SK-N-SH (cell line): Measurements from ENCODE around the gene SLCO2B1. TPM values are rescaled to one million over a fixed set of nuclear protein-coding genes. Genes with fewer than 3 reads are reported as not detected.

Experiments used
- CTCF ChIA-PET: fragments of 300-600, 350-600 bp; formaldehyde crosslinking; extraction: SDS; loops from one replicate; lab custom pipeline; 2021; lab: Yijun Ruan, JAX
- POLR2A ChIA-PET: fragments of 350-600 bp; sonication (Branson Sonifier 250); formaldehyde crosslinking; extraction: SDS; loops from one replicate; lab custom pipeline; 2020; ENCODE audit warnings: antibody characterized with exemption, inconsistent platforms; lab: Yijun Ruan, JAX
- DNase-seq: peaks from one replicate; pipeline ENCODE4 v3.0.0; 2012
- H2AFZ ChIP-seq: fragments of 200-600 bp; sonication (generic); 2 replicates; pipeline ENCODE4 v1.8.1; 2016; ENCODE audit warnings: antibody characterized with exemption, mild to moderate bottlenecking, low read depth
- H3F3A ChIP-seq: fragments of 200-600 bp; sonication (generic); replicated peaks from 2 replicates; pipeline ENCODE3; 2016; ENCODE audit warnings: antibody characterized with exemption, mild to moderate bottlenecking; ENCODE audit not compliant: insufficient read depth
- H3K27ac ChIP-seq, 2 experiments: fragments of 200-500 bp in 1 of 2; fragments of 200-600 bp in 1 of 2; sonication (Bioruptor generic) in 1 of 2; sonication (generic), shearing (Covaris generic) in 1 of 2; 2 replicates each; pipeline versions ENCODE4 v1.5.1 to v1.6.1; 2014 to 2016; ENCODE audit warnings: low read depth in 2 of 2, inconsistent platforms in 1 of 2, low read length in 1 of 2, mild to moderate bottlenecking in 1 of 2, mixed read lengths in 1 of 2
- H3K27me3 ChIP-seq: fragments of 200-600 bp; sonication (generic), shearing (Covaris generic); 2 replicates; pipeline ENCODE4 v1.6.1; 2016; ENCODE audit warnings: mixed run types; ENCODE audit not compliant: insufficient read depth
- H3K36me3 ChIP-seq, 2 experiments: fragments of 200-500 bp in 1 of 2; fragments of 200-600 bp in 1 of 2; sonication (Bioruptor generic) in 1 of 2; sonication (generic) in 1 of 2; replicated peaks in 1 of 2; 2 replicates each; pipeline versions ENCODE3 to v1.5.1; 2014 to 2016; ENCODE audit warnings: low read length in 1 of 2, mild to moderate bottlenecking in 1 of 2; ENCODE audit not compliant: insufficient read depth in 2 of 2, control insufficient read depth in 1 of 2
- H3K4me1 ChIP-seq, 2 experiments: fragments of 200-500 bp in 1 of 2; fragments of 200-600 bp in 1 of 2; sonication (Bioruptor generic) in 1 of 2; sonication (generic), shearing (Covaris generic) in 1 of 2; 2 replicates each; pipeline versions ENCODE4 v1.5.1 to v1.6.1; 2014 to 2016; ENCODE audit warnings: low read depth in 1 of 2, low read length in 1 of 2, mixed run types in 1 of 2; ENCODE audit not compliant: insufficient read depth in 2 of 2, control insufficient read depth in 1 of 2
- H3K4me2 ChIP-seq: fragments of 200-600 bp; sonication (generic), shearing (Covaris generic); 2 replicates; pipeline ENCODE4 v1.6.1; 2017; ENCODE audit warnings: mixed run types
- H3K4me3 ChIP-seq, 2 experiments: fragments of 200-500 bp in 1 of 2; fragments of 200-600 bp in 1 of 2; sonication (Bioruptor generic) in 1 of 2; sonication (generic), shearing (Covaris generic) in 1 of 2; 2 replicates each; pipeline versions ENCODE4 v1.5.1 to v1.8.1; 2014 to 2016; ENCODE audit warnings: low read depth in 2 of 2, inconsistent platforms in 1 of 2, low read length in 1 of 2, mild to moderate bottlenecking in 1 of 2, mixed read lengths in 1 of 2, moderate library complexity in 1 of 2
- H3K79me2 ChIP-seq: fragments of 200-600 bp; sonication (generic); 2 replicates; pipeline ENCODE4 v1.8.1; 2017; ENCODE audit warnings: mild to moderate bottlenecking; ENCODE audit not compliant: insufficient read depth
- H3K9ac ChIP-seq: fragments of 200-600 bp; sonication (generic); 2 replicates; pipeline ENCODE4 v1.6.1; 2017; ENCODE audit warnings: mixed run types
- H3K9me2 ChIP-seq: fragments of 200-600 bp; sonication (generic); 2 replicates; pipeline ENCODE4 v1.6.1; 2017; ENCODE audit warnings: mixed run types
- H3K9me3 ChIP-seq: fragments of 200-600 bp; sonication (generic); 2 replicates; pipeline ENCODE4 v1.6.1; 2017; ENCODE audit warnings: mixed run types, mild to moderate bottlenecking, moderate library complexity
- H4K20me1 ChIP-seq: fragments of 200-600 bp; sonication (generic); 2 replicates; pipeline ENCODE4 v1.6.1; 2017; ENCODE audit warnings: mild to moderate bottlenecking, mixed run types; ENCODE audit not compliant: insufficient read depth
- ELF1 ChIP-seq: IDR thresholded peaks from 2 replicates; pipeline ENCODE4 v1.4.0; 2012
- FOSL2 ChIP-seq: IDR thresholded peaks from 2 replicates; pipeline ENCODE4 v1.4.0; 2012; ENCODE audit warnings: low read depth, mild to moderate bottlenecking, moderate library complexity, borderline replicate concordance
- FOXJ3 ChIP-seq: sonication (generic); formaldehyde crosslinking; IDR thresholded peaks from 2 replicates; pipeline ENCODE4 v1.5.1; 2020; ENCODE audit warnings: mild to moderate bottlenecking, missing genetic modification reagents
- FOXM1 ChIP-seq: IDR thresholded peaks from 2 replicates; pipeline ENCODE4 v1.4.0; 2012; ENCODE audit warnings: low read depth, mild to moderate bottlenecking
- GABPA ChIP-seq: IDR thresholded peaks from 2 replicates; pipeline ENCODE4 v1.4.0; 2012; ENCODE audit warnings: low read depth, mild to moderate bottlenecking
- GATA2 ChIP-seq: sonication (generic); formaldehyde crosslinking; IDR thresholded peaks from 2 replicates; pipeline ENCODE4 v1.5.0; 2020; ENCODE audit warnings: mild to moderate bottlenecking, missing genetic modification reagents
- JUND ChIP-seq: IDR thresholded peaks from 2 replicates; pipeline ENCODE4 v1.4.0; 2012
- MEF2A ChIP-seq: IDR thresholded peaks from 2 replicates; pipeline ENCODE4 v1.4.0; 2012; ENCODE audit warnings: low read depth, borderline replicate concordance
- MXI1 ChIP-seq: IDR thresholded peaks from 2 replicates; pipeline ENCODE4 v1.6.1; 2012; ENCODE audit warnings: mild to moderate bottlenecking, low read depth, low read length, improper control_type of control experiment
- NFIC ChIP-seq: IDR thresholded peaks from 2 replicates; pipeline ENCODE4 v1.4.0; 2012; ENCODE audit warnings: borderline replicate concordance
- NRF1 ChIP-seq: IDR thresholded peaks from 2 replicates; pipeline ENCODE4 v1.6.1; 2012; ENCODE audit warnings: low read depth, mild to moderate bottlenecking, low read length
- POLR2AphosphoS5 ChIP-seq: IDR thresholded peaks from 2 replicates; pipeline ENCODE4 v1.6.1; 2012; ENCODE audit warnings: low read depth, low read length
- RFX5 ChIP-seq: IDR thresholded peaks from 2 replicates; pipeline ENCODE4 v1.6.1; 2012; ENCODE audit warnings: mild to moderate bottlenecking, improper control_type of control experiment, low read length
- TAF1 ChIP-seq: IDR thresholded peaks from 2 replicates; pipeline ENCODE4 v1.6.1; 2012; ENCODE audit warnings: low read depth, mild to moderate bottlenecking, low read length, moderate library complexity, borderline replicate concordance
- TCF12 ChIP-seq: IDR thresholded peaks from 2 replicates; pipeline ENCODE4 v1.4.0; 2012
- TEAD4 ChIP-seq: IDR thresholded peaks from 2 replicates; pipeline ENCODE4 v1.4.0; 2012; ENCODE audit warnings: mild to moderate bottlenecking, borderline replicate concordance; ENCODE audit not compliant: insufficient read depth
- YY1 ChIP-seq: IDR thresholded peaks from 2 replicates; pipeline ENCODE4 v1.4.0; 2012; ENCODE audit warnings: low read depth, mild to moderate bottlenecking
- WGBS: methylation state at CpG from one replicate; pipeline ENCODE4 v1.1.6; 2017; ENCODE audit warnings: low lambda C conversion rate; 5-methylcytosine and 5-hydroxymethylcytosine counted together
- polyA plus RNA-seq, 3 experiments: library from polyadenylated mRNA; depleted of rRNA; stranded (reverse); fragments of >200 nt; gene quantifications; 2 replicates each; pipeline ENCODE4 v1.2.3, GENCODE V29; 2012
- TF ChIP-seq, protein P1 (sequence below): fragments of 150-350 bp; IDR thresholded peaks from 2 replicates; pipeline ENCODE4 v1.6.1; 2017; ENCODE audit warnings: antibody characterized with exemption, low read length, low read depth, borderline replicate concordance
- TF ChIP-seq, protein P2 (sequence below): fragments of 200-600 bp; sonication (generic); IDR thresholded peaks from 2 replicates; pipeline ENCODE4 v1.6.1; 2017; ENCODE audit warnings: antibody characterized with exemption, mild to moderate bottlenecking, moderate library complexity
- TF ChIP-seq, protein P3 (sequence below): IDR thresholded peaks from 2 replicates; pipeline ENCODE4 v1.6.1; 2012; ENCODE audit warnings: mild to moderate bottlenecking, low read depth, low read length, moderate library complexity
- TF ChIP-seq, protein P4 (sequence below): IDR thresholded peaks from 2 replicates; pipeline ENCODE4; 2012
- TF ChIP-seq, protein P5 (sequence below): IDR thresholded peaks from 2 replicates; pipeline ENCODE4 v1.4.0; 2012; ENCODE audit warnings: low read depth, borderline replicate concordance

SLCO2B1 gene
- polyA plus RNA-seq, 1 of the 3 experiments (the other 2 are of a cell fraction): 0.18 TPM

DNA sequence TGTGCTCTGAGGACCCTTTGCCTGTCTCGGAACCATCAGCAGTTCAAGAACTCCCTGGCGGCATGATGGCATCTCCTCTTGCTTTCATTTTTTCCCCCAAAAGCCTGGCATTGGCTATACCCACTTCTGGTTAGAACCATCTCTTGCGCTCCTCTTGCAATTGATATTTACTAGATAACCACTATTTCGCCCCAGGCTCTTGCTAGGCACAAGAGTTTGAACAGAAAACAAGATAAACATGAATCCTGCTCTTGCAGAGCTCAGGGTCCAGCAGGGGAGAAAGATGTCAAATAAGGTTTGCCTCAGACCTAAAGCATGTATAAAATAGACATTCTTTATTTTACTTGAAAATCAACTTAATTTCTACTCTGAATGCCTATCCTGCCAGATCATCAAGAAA is 33.1 kb downstream of the SLCO2B1 start (continued):
- TF ChIP-seq, protein P1, sequence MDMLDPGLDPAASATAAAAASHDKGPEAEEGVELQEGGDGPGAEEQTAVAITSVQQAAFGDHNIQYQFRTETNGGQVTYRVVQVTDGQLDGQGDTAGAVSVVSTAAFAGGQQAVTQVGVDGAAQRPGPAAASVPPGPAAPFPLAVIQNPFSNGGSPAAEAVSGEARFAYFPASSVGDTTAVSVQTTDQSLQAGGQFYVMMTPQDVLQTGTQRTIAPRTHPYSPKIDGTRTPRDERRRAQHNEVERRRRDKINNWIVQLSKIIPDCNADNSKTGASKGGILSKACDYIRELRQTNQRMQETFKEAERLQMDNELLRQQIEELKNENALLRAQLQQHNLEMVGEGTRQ: no peak
- TF ChIP-seq FOSL2 (no peak), FOXM1 (no peak), NRF1 (no peak), TAF1 (no peak)
- TF ChIP-seq, protein P2, sequence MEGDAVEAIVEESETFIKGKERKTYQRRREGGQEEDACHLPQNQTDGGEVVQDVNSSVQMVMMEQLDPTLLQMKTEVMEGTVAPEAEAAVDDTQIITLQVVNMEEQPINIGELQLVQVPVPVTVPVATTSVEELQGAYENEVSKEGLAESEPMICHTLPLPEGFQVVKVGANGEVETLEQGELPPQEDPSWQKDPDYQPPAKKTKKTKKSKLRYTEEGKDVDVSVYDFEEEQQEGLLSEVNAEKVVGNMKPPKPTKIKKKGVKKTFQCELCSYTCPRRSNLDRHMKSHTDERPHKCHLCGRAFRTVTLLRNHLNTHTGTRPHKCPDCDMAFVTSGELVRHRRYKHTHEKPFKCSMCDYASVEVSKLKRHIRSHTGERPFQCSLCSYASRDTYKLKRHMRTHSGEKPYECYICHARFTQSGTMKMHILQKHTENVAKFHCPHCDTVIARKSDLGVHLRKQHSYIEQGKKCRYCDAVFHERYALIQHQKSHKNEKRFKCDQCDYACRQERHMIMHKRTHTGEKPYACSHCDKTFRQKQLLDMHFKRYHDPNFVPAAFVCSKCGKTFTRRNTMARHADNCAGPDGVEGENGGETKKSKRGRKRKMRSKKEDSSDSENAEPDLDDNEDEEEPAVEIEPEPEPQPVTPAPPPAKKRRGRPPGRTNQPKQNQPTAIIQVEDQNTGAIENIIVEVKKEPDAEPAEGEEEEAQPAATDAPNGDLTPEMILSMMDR: no peak
- TF ChIP-seq, protein P3, sequence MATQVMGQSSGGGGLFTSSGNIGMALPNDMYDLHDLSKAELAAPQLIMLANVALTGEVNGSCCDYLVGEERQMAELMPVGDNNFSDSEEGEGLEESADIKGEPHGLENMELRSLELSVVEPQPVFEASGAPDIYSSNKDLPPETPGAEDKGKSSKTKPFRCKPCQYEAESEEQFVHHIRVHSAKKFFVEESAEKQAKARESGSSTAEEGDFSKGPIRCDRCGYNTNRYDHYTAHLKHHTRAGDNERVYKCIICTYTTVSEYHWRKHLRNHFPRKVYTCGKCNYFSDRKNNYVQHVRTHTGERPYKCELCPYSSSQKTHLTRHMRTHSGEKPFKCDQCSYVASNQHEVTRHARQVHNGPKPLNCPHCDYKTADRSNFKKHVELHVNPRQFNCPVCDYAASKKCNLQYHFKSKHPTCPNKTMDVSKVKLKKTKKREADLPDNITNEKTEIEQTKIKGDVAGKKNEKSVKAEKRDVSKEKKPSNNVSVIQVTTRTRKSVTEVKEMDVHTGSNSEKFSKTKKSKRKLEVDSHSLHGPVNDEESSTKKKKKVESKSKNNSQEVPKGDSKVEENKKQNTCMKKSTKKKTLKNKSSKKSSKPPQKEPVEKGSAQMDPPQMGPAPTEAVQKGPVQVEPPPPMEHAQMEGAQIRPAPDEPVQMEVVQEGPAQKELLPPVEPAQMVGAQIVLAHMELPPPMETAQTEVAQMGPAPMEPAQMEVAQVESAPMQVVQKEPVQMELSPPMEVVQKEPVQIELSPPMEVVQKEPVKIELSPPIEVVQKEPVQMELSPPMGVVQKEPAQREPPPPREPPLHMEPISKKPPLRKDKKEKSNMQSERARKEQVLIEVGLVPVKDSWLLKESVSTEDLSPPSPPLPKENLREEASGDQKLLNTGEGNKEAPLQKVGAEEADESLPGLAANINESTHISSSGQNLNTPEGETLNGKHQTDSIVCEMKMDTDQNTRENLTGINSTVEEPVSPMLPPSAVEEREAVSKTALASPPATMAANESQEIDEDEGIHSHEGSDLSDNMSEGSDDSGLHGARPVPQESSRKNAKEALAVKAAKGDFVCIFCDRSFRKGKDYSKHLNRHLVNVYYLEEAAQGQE: no peak

DNA sequence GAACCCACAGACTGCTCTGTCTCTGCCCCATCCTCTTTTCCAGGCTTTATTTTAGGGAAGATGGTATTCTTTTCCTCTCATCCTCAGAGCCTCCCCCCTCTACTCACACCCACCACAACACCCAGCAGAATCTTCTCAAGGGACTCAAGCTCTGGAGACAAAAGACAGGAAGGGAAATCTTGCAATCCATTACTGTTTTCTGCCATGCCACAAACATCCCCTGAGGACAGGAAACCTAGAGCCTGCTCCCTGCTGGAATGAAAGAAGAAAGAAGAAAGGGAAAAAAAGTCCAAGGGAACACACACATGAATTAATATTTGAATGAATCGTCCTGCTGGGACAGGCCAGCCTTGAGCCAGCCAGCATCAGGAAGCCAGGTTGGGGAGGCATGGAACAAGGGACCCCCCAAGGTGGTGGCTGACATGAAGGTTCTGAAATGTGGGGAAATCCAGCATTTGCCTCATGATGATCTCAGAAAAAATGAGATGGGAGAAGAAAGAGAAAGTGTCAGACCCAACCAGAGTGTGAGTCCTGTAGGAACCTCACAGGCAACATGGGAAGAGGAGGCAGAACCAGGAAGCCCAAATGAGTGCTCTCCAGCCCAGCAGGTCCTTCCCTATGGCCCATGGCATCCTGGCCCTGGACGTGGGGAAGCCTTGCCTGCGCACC is 34.0 kb downstream of the SLCO2B1 start:
- H3F3A ChIP-seq: no peaks in the 10 kb centered on the region
- ChIA-PET CTCF (interaction anchor here (1.1 to 7.4 kb wide), 3 partner anchors 35 to 162 kb away, joined by 3 to 57 read pairs (median 3); no protein-coding TSS in a partner anchor), POLR2A (no interaction called here)
- no peaks in the 10 kb centered on the region for H3K9me3 ChIP-seq
- H3K4me2 ChIP-seq: no peak overlapping the region
- no peak overlapping the region for H3K27ac ChIP-seq
- no peaks in the 10 kb centered on the region for H3K79me2 ChIP-seq
- no peak overlapping the region for H3K9ac ChIP-seq
- H3K9me2 ChIP-seq: no peaks in the 10 kb centered on the region
- no peak overlapping the region for H2AFZ ChIP-seq
- no peak for DNase-seq
- H3K4me3 ChIP-seq: no peak overlapping the region
- H4K20me1 ChIP-seq: no peaks in the 10 kb centered on the region
- H3K36me3 ChIP-seq: no peaks in the 10 kb centered on the region
- 54% methylated on average over 3 of the region's 3 CpGs for WGBS
- peaks cover 0 to 11% of the 10 kb centered on the region in 2 experiments; a peak in 1 of 4 replicates for H3K4me1 ChIP-seq
- H3K27me3 ChIP-seq: no peaks in the 10 kb centered on the region; the same call in 1 of the 2 replicates
- TF ChIP-seq MEF2A (no peak), TCF12 (no peak), FOSL2 (no peak), FOXJ3 (no peak), MXI1 (no peak), JUND (no peak), POLR2AphosphoS5 (no peak), YY1 (no peak), NFIC (no peak), TEAD4 (no peak), RFX5 (no peak), GATA2 (no peak), FOXM1 (no peak), ELF1 (no peak), TAF1 (no peak), NRF1 (no peak), GABPA (no peak)
- TF ChIP-seq, protein P4, sequence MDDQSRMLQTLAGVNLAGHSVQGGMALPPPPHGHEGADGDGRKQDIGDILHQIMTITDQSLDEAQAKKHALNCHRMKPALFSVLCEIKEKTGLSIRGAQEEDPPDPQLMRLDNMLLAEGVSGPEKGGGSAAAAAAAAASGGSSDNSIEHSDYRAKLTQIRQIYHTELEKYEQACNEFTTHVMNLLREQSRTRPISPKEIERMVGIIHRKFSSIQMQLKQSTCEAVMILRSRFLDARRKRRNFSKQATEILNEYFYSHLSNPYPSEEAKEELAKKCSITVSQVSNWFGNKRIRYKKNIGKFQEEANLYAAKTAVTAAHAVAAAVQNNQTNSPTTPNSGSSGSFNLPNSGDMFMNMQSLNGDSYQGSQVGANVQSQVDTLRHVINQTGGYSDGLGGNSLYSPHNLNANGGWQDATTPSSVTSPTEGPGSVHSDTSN: no peak
- TF ChIP-seq, protein P5, sequence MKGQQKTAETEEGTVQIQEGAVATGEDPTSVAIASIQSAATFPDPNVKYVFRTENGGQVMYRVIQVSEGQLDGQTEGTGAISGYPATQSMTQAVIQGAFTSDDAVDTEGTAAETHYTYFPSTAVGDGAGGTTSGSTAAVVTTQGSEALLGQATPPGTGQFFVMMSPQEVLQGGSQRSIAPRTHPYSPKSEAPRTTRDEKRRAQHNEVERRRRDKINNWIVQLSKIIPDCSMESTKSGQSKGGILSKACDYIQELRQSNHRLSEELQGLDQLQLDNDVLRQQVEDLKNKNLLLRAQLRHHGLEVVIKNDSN: no peak
